Measurements from ENCODE around the gene SPATA2. TPM values are rescaled to one million over a fixed set of nuclear protein-coding genes. Genes with fewer than 3 reads are reported as not detected.
"Not testable (repeated sequence)": the region's sequence is repeated elsewhere in the genome, so short reads cannot be mapped to it uniquely, and the experiment has no call there.

The SPATA2 gene
- total RNA-seq = 0.65 and 0.99 TPM in 2 replicates

- peak; percentile 96 to 97 for DNase-seq (ENCODE audit: low read depth in 2 of 2)
Measured at GRCh38 chr20:49915380-49916145, at the start of gene SPATA2. SPATA2 (minus strand) TSS chr20:49915529; CDS start chr20:49908490, 7,039 bp downstream.

- DNase-seq (ENCODE audit: low read depth in 2 of 2) = no peak
Measured at GRCh38 chr20:49961413-49961812, 46.1 kb upstream of the SPATA2 start.

- peak in 1 of 2 donors; percentile 42 for DNase-seq (ENCODE audit: low read depth in 2 of 2)
Measured at GRCh38 chr20:49957089-49957938, 42.0 kb upstream of the SPATA2 start.

GRCh38 chr20:49956689-49957088, 41.4 kb upstream of the SPATA2 start:
- DNase-seq (ENCODE audit: low read depth in 2 of 2) = no peak

GRCh38 chr20:49955830-49956396, 40.6 kb upstream of the SPATA2 start:
- not testable (repeated sequence) for DNase-seq (ENCODE audit: low read depth in 2 of 2)

- DNase-seq (ENCODE audit: low read depth in 2 of 2) = no peak
Measured at GRCh38 chr20:49955167-49955566, 39.8 kb upstream of the SPATA2 start.

- peak in 1 of 2 donors; percentile 49 for DNase-seq (ENCODE audit: low read depth in 2 of 2)
Measured at GRCh38 chr20:49951151-49951550, 35.8 kb upstream of the SPATA2 start.

- DNase-seq (ENCODE audit: low read depth in 2 of 2) = peak in 1 of 2 donors; percentile 66
Measured at GRCh38 chr20:49948809-49949507, 33.6 kb upstream of the SPATA2 start.

- DNase-seq (ENCODE audit: low read depth in 2 of 2) = no peak
Measured at GRCh38 chr20:49948178-49948577, 32.8 kb upstream of the SPATA2 start.

- no peak for DNase-seq (ENCODE audit: low read depth in 2 of 2)
Measured at GRCh38 chr20:49945701-49946477, 30.6 kb upstream of the SPATA2 start.

- peak in 1 of 2 donors; percentile 23 for DNase-seq (ENCODE audit: low read depth in 2 of 2)
Measured at GRCh38 chr20:49945306-49945700, 30.0 kb upstream of the SPATA2 start.

- DNase-seq (ENCODE audit: low read depth in 2 of 2) = no peak
Measured at GRCh38 chr20:49942942-49943341, 27.6 kb upstream of the SPATA2 start.

GRCh38 chr20:49942303-49942702, 27.0 kb upstream of the SPATA2 start:
- DNase-seq (ENCODE audit: low read depth in 2 of 2) = no peak

GRCh38 chr20:49941456-49941855, 26.1 kb upstream of the SPATA2 start:
- DNase-seq (ENCODE audit: low read depth in 2 of 2) = no peak

GRCh38 chr20:49938173-49939163, 23.1 kb upstream of the SPATA2 start:
- DNase-seq (ENCODE audit: low read depth in 2 of 2) = peak in 1 of 2 donors; percentile 81

- DNase-seq (ENCODE audit: low read depth in 2 of 2) = no peak
Measured at GRCh38 chr20:49937027-49937929, 21.9 kb upstream of the SPATA2 start.

- DNase-seq (ENCODE audit: low read depth in 2 of 2) = peak; percentile 91 to 93
Measured at GRCh38 chr20:49936153-49937026, 21.1 kb upstream of the SPATA2 start, which contains the start of gene RNF114. RNF114 (plus strand) TSS chr20:49936397; CDS start chr20:49936413, 16 bp downstream.

All from lung microvascular endothelial cell (primary cell).